ENCODE data around the gene DLX1.

- TF ChIP-seq, protein P1, sequence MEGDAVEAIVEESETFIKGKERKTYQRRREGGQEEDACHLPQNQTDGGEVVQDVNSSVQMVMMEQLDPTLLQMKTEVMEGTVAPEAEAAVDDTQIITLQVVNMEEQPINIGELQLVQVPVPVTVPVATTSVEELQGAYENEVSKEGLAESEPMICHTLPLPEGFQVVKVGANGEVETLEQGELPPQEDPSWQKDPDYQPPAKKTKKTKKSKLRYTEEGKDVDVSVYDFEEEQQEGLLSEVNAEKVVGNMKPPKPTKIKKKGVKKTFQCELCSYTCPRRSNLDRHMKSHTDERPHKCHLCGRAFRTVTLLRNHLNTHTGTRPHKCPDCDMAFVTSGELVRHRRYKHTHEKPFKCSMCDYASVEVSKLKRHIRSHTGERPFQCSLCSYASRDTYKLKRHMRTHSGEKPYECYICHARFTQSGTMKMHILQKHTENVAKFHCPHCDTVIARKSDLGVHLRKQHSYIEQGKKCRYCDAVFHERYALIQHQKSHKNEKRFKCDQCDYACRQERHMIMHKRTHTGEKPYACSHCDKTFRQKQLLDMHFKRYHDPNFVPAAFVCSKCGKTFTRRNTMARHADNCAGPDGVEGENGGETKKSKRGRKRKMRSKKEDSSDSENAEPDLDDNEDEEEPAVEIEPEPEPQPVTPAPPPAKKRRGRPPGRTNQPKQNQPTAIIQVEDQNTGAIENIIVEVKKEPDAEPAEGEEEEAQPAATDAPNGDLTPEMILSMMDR (IDR thresholded peaks at IDR 0.05): no peak
- no peak for TF ChIP-seq ZFX (IDR thresholded peaks at IDR 0.05; ENCODE audit: borderline replicate concordance)
These were observed 45.0 kb upstream of the DLX1 start for GRCh38 chr2:172040311-172040710.

Measured in 22Rv1 (cell line).